ENCODE measurements around the gene PLSCR2.

Gene PLSCR2, protein sequence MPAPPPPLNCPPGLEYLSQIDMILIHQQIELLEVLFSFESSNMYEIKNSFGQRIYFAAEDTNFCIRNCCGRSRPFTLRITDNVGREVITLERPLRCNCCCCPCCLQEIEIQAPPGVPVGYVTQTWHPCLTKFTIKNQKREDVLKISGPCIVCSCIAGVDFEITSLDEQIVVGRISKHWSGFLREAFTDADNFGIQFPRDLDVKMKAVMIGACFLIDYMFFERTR

DNA sequence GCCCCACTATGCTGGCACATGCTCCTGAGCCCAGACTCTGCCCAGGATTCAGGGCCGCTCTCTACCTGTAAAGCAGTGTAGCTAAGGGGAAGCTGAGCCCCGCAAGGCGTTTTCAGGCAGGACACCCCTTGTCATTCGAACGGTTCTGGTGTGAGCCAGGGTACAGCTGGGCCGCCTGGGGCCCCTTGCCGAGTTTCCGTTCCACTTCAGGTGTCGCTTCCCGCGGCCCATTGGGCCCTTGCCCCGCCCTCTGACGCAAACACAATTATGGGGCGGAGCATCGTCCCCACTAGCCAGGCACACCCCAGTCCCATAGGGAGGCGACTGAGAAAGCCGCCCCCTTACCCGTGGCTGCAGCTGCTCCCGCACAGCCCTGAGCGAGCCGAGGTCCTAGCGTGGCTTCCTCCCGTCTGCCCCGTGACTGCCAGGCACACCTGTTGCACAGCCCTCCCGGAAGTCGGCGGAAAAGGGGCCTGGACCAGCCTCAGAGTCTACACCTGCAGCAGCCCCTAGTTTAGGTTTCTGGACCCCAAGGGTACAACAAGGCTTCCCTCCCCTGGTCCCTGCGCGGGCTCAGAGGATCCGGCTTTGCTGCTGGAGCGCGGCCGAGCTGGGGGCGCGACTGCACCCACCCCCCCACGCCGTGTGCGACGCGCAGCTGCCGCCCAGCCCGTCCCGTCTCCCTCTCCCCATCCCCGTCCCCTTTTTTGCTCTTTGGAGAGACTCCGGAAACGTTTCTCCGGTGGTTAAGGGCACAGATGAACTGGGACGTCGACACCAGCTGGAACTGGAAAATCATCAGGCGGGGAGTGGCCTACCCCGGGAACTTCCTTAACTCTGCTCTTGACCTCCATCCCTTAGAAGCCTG lies at the start of gene PLSCR2:
Gene PLSCR2, minus strand, starts transcription at position 412 of the 868 bp plus-strand sequence. CDS start 9,657 bp downstream, outside the sequence.
- Mint-ChIP-seq H3K27me3 (no peaks in the 10 kb centered on the region), H3K36me3 (no peaks in the 10 kb centered on the region), H3K4me1 (ENCODE audit: low read depth) (peaks cover 17% of the 10 kb centered on the region)

DNA sequence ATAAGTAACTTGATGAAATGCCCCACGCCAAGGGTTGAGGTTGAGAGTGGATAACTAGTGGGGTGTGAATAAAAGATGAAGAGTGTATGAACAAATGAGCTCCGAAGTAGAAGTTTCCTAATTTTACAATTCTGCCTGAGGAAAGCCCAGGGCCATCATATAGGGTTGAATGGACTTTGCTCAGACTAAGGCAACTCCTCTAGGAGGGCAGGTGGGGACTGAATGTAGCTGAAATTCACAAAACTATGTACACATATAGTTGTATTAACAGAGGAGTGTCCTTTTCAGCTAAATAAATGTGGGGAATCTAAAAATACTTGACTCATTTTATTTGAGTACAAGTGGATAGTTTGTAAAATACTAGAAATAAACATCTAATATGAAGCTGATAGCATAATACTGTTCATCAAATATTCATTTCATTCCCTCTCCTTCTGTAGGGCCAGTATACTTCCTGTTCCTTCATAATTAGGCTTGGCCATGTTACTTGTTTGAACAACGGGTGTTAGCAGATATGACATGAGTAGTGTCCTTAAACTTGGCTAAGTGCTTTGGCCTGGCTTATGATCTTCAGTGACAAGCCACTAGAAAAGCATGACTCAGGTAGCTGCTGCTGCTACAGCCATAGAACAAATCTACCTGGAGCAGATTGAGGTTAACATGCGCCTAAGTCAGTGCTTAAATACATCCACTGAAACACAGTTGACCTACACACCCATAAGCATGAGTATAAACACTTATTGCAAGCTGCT lies 48.5 kb upstream of the PLSCR2 start:
- H3K4me3 Mint-ChIP-seq = no peak overlapping the region
- no peaks in the 10 kb centered on the region for H3K27me3 Mint-ChIP-seq
- no peak overlapping the region for H3K27ac Mint-ChIP-seq
- no peaks in the 10 kb centered on the region for H3K9me3 Mint-ChIP-seq (ENCODE audit: low read depth)
- peaks cover 26% of the 10 kb centered on the region for H3K36me3 Mint-ChIP-seq
- H3K4me1 Mint-ChIP-seq (ENCODE audit: low read depth) = peaks cover 23% of the 10 kb centered on the region

More for the DNA sequence above, at the start of gene PLSCR2:
- peak within 1 kb of the TSS; percentile 46 for H3K27ac Mint-ChIP-seq
- no peaks in the 10 kb centered on the region for H3K9me3 Mint-ChIP-seq (ENCODE audit: low read depth)
- peak within 1 kb of the TSS; percentile 81 for H3K4me3 Mint-ChIP-seq

DNA sequence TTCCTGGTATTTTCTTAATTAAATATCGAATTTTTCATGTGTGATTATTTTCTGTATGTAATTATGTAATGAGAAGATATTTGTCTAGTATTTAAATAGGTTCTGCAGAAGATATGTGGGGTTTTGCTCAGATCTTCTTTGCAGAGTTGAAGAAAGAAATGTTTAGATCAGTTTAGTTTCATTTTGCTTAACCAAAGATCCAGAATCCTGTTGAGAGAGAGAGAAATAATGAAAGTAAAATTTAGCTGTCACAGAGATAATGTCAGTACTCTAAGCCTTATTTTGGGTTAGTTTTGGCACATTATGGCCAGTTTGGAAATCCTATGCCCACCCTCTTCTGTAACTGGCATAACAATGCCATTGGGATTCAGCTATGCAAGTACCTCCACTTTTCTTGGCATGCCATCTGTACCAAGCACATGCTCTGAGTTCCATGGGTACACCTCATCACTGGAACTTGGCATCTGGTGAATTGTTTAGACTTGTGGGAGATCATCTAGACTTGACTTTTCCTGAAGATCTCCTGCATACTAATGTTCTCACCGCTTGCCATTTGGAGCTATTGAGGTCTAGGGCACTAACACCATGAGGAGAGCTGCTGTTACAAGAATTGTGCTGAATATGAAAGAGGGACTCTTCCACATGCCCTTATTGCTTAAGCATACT lies 44.2 kb upstream of the PLSCR2 start:
- H3K27ac Mint-ChIP-seq = peak overlapping the region; percentile 35
- no peaks in the 10 kb centered on the region for H3K27me3 Mint-ChIP-seq
- no peaks in the 10 kb centered on the region for H3K9me3 Mint-ChIP-seq (ENCODE audit: low read depth)
- H3K4me1 Mint-ChIP-seq (ENCODE audit: low read depth) = peaks cover 23% of the 10 kb centered on the region
- H3K4me3 Mint-ChIP-seq = peak overlapping the region; percentile 38
- peaks cover 26% of the 10 kb centered on the region for H3K36me3 Mint-ChIP-seq

DNA sequence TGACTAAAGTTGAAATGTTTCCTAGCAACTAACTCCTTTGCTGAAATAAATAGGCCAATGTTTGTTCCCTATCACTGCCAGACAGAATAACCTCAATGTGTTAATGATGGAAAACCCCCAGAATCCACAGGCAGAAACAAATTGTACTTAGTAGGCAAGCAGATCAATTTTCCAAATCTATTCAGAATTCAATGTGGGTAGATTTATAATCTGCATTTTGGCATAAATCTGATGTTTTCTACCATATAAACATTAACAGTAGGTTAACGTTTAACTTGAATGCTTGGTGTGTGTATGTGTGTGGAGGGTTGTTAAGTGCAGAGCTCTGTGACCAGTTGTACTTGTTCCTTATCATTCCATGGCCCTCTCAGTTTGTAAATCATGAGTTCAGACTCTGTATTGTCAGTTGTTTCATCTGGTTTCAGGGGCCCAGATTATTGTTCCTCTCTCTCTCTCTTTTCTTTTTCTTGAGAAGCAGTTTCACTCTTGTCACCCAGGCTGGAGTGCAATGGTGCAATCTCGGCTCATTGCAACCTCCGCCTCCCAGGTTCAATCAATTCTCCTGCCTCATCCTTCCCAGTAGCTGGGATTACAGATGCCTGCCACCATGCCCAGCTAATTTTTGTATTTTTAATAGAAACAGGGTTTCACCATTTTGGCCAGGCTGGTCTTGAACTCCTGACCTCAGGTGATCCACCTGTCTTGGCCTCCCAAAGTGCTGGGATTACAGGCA lies 42.2 kb upstream of the PLSCR2 start:
- H3K9me3 Mint-ChIP-seq (ENCODE audit: low read depth) = no peaks in the 10 kb centered on the region
- H3K4me3 Mint-ChIP-seq = no peak overlapping the region
- H3K36me3 Mint-ChIP-seq = peaks cover 24% of the 10 kb centered on the region

DNA sequence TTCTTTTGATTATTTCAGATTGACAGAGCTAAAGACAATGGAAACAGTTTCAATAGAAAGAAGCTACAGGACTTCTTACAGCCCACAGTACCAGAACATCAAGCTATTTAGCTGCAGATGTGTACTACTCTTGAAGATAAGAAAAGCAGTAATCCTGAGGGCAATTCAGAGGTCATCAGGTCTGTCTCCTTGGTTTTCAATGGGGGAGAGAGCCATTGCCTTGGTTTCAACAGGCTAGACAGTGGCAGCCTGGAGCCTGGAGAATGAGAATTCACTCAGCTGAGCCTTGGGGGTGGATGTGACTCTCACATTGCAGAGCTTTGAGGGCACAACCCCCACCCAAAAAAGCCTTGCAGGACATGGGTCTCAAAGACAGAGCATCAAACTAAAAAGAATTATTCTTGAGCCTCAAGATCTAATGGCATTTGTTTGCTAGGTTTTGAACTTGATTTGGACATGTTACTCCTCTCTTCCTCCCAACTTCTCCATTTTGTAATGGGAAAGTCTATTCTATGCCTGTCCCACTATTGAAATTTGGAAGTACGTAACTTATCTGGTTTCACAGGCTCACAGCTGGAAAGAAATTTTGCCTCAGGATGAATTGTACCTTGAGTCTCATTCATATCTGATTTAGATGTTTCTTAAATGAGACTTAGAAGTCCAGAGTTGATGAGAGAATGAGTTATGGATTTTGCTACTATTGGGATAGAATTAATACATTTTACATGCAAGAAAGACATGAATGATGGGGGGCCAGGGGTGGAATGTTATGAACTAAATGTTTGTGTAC lies 38.2 kb upstream of the PLSCR2 start:
- no peaks in the 10 kb centered on the region for H3K9me3 Mint-ChIP-seq (ENCODE audit: low read depth)
- peaks cover 16% of the 10 kb centered on the region for H3K36me3 Mint-ChIP-seq
- H3K27ac Mint-ChIP-seq = no peak overlapping the region
- peaks cover 5% of the 10 kb centered on the region for H3K4me1 Mint-ChIP-seq (ENCODE audit: low read depth)
- no peak overlapping the region for H3K4me3 Mint-ChIP-seq
- no peaks in the 10 kb centered on the region for H3K27me3 Mint-ChIP-seq

More for the DNA sequence above, 42.2 kb upstream of the PLSCR2 start:
- Mint-ChIP-seq H3K27ac (no peak overlapping the region), H3K27me3 (no peaks in the 10 kb centered on the region), H3K4me1 (ENCODE audit: low read depth) (peaks cover 23% of the 10 kb centered on the region)

DNA sequence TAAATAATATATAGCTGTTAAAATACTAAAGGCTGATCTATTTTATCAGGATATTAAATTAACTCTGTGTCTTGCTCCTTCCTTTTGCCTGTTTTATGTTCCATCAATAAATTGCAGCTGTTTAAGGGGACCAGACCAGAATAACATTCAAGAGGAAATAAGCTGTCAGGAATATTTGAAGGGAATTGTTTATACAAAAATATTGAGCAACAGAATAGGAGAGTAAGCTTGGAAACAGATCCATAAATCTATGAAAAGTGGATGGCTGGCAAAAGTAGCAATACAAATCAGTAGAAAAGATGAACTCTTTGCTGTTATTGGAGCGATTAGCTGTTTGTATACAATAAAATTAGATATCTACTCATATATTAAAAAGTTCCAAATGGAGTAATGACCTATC lies 36.2 kb upstream of the PLSCR2 start:
- H3K27me3 Mint-ChIP-seq = no peaks in the 10 kb centered on the region
- no peak overlapping the region for H3K27ac Mint-ChIP-seq
- peaks cover 5% of the 10 kb centered on the region for H3K36me3 Mint-ChIP-seq
- no peaks in the 10 kb centered on the region for H3K4me1 Mint-ChIP-seq (ENCODE audit: low read depth)
- no peaks in the 10 kb centered on the region for H3K9me3 Mint-ChIP-seq (ENCODE audit: low read depth)
- H3K4me3 Mint-ChIP-seq = no peak overlapping the region

DNA sequence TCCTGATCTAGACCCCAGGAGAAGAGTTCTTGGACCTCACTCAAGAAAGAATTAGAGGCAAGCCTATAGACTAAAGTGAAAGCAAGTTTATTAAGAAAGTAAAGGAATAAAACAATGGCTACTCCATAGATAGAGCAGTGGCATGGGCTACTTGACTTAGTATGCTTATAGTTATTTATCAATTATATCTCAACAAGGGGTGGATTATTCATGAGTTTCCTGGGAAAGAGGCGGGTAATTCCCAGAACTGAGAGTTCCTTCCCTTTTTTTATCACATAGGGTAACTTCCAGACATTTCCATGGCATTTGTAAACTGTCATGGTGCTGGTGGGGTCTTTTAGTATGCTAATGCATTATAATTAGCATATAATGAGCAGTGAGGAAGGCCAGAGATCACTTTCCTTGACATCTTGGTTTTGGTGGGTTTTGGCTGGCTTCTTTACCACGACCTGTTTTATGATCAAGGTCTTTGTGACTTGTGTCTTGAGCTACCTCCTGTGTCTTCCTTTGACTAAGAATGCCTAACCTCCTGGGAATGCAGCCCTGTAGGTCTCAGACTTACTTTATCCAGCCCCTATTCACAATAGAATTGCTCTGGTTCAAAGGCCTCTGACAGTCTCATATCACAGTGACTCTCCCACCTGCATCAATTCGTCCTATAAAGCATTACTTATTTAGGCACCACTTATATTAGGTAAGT lies 35.3 kb upstream of the PLSCR2 start:
- Mint-ChIP-seq H3K4me1 (ENCODE audit: low read depth) (no peaks in the 10 kb centered on the region), H3K9me3 (ENCODE audit: low read depth) (no peaks in the 10 kb centered on the region), H3K4me3 (no peak overlapping the region), H3K27me3 (no peaks in the 10 kb centered on the region), H3K36me3 (peaks cover 2% of the 10 kb centered on the region), H3K27ac (no peak overlapping the region)

DNA sequence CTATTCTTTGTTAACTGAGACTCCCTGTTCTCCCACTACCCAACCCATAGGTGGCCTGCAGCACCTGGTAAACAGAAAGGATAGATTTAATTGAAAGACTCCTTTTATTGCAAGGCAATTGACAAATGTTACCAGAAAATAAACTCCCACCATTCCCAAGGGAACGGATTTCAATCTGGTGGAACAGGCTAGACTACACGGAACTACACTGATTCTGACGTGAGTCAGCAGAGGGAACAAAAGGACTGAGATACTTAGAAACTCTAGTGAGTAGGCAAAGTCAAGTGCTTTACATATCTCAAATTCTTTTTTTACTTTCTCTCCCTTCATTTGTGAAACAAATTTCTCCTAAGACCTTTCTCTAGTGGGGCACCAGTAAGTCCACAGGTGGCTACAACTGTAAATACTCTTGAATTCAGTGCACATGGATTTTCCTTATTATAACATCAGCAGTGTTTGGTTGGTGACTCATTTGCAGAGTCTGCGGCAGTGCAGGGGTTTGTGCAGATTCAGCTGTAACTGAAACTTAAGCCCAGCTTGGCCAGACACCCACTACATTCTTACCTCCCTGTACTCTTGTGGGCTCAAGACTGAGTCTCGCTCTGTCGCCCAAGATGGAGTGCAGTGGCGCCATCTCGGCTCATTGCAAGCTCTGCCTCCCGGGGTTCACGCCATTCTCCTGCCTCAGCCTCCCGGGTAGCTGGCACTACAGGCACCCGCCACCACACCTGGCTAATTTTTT lies 34.3 kb upstream of the PLSCR2 start:
- Mint-ChIP-seq H3K27me3 (no peaks in the 10 kb centered on the region), H3K4me1 (ENCODE audit: low read depth) (peaks cover 2% of the 10 kb centered on the region), H3K27ac (no peak overlapping the region), H3K4me3 (no peak overlapping the region), H3K36me3 (peaks cover 2% of the 10 kb centered on the region), H3K9me3 (ENCODE audit: low read depth) (no peaks in the 10 kb centered on the region)

DNA sequence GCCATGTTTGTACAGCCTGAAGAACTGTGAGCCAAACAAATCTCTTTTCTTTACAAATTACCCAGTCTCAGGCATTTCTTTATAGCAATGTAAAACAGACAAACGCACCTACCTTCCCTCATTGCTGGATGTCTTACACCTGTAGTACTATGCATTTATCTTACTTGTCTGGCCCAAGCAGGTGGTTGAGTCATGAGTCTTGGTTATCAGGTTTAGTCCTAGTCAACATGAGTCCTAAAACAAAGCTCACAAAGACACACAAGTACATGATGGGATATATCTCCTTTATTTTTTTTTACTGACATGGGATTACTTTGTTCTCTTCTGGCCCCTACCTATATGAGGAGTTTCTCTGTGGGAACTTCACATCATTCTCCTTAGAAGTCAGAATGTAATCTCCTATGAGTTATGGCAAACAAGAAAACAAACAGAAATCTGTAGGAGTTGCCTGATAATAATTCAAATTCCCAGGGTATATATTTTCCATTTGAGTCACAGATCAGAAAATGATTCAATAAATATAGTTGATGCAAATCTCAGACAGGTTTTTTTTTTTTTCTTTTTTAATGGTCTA lies 33.6 kb upstream of the PLSCR2 start:
- Mint-ChIP-seq H3K9me3 (ENCODE audit: low read depth) (no peaks in the 10 kb centered on the region), H3K27ac (no peak overlapping the region), H3K4me3 (no peak overlapping the region), H3K27me3 (no peaks in the 10 kb centered on the region), H3K4me1 (ENCODE audit: low read depth) (peaks cover 9% of the 10 kb centered on the region), H3K36me3 (no peaks in the 10 kb centered on the region)

DNA sequence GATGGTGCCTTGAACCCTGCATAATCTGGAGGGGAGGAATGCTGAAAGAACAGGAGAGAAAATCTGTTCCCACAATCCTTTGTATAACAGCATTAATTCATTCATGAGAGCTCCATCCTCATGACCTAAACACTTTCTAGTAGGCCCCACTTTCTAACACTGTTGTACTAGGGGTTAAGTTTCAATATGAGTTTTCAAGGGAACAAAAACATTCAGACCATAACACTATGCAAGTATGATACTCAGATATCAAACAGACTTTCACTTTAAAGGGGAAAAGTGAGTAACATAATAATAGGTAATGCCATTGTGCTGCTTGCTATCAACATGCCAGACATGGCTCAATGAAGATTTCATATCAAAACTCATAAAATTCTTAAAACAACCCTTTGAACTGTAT lies 32.4 kb upstream of the PLSCR2 start:
- no peaks in the 10 kb centered on the region for H3K27me3 Mint-ChIP-seq
- H3K36me3 Mint-ChIP-seq = no peaks in the 10 kb centered on the region
- no peak overlapping the region for H3K27ac Mint-ChIP-seq
- peaks cover 12% of the 10 kb centered on the region for H3K4me1 Mint-ChIP-seq (ENCODE audit: low read depth)
- no peaks in the 10 kb centered on the region for H3K9me3 Mint-ChIP-seq (ENCODE audit: low read depth)
- no peak overlapping the region for H3K4me3 Mint-ChIP-seq

DNA sequence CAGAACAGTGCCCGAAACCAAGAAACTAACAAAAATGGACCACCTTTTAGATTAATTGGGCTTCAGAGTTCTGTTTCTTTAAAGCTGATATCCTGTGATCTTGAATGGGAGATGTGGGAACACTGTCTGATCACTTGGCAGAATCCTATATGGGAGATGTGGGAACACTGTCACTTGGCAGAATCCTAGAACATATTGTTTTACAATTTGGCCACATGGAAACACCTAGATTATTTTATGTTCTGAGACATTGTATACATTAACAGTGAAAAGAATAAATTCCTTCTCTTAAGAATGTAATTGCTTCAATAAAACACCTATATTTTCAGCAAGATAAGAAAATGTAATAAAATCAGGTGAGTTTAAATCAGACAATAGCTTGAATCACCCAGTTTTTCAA lies 30.3 kb upstream of the PLSCR2 start:
- H3K27ac Mint-ChIP-seq = no peak overlapping the region
- no peak overlapping the region for H3K4me3 Mint-ChIP-seq
- no peaks in the 10 kb centered on the region for H3K27me3 Mint-ChIP-seq

DNA sequence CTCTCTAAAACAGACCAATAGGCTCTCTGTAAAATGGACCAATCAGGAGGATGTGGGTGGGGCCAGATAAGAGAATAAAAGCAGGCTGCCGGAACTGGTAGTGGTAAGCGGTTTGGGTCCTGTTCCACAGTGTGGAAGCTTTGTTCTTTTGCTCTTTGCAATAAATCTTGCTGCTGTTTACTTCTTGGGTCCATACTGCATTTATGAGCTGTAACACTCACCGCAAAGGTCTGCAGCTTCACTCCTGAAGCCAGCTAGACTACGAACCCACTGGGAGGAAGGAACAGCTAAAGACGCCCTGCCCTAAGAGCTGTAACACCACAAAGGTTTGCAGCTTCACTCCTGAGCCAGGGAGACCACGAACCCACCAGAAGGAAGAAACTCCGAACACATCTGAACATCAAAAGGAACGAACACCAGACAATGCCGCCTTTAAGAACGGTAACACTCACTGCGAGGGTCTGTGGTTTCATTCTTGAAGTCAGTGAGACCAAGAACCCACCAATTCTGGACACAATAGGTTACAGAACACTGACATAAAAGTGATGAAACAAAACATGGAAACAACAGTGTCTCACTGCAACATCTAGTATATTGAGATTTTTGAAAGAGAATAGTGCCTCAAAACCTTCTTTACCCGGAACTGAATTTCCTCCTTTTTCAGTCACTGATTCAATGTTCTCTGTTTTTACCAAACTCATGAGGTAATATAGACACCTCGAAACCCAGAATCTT lies 28.8 kb upstream of the PLSCR2 start:
- Mint-ChIP-seq H3K4me3 (peak overlapping the region; percentile 81), H3K4me1 (ENCODE audit: low read depth) (peaks cover 12% of the 10 kb centered on the region), H3K36me3 (no peaks in the 10 kb centered on the region), H3K9me3 (ENCODE audit: low read depth) (no peaks in the 10 kb centered on the region), H3K27ac (no peak overlapping the region), H3K27me3 (no peaks in the 10 kb centered on the region)

More for the DNA sequence above, 30.3 kb upstream of the PLSCR2 start:
- Mint-ChIP-seq H3K36me3 (no peaks in the 10 kb centered on the region), H3K4me1 (ENCODE audit: low read depth) (peaks cover 12% of the 10 kb centered on the region), H3K9me3 (ENCODE audit: low read depth) (no peaks in the 10 kb centered on the region)

Measured in activated naive CD8-positive, alpha-beta T cell (primary cell).